HG03135 (cell line): ENCODE data around the gene RPS6KA6.

ENCODE experiments used
- ATAC-seq: cut with Tn5 transposase; IDR thresholded peaks from one replicate; pipeline ENCODE4 v1.9.1; 2021; ENCODE audit warnings: mild to moderate bottlenecking, moderate library complexity; ENCODE audit not compliant: unreplicated experiment

RPS6KA6 gene

GRCh38 chrX:84187533-84188319 is at the start of gene RPS6KA6:
Gene RPS6KA6 (minus strand): TSS chrX:84188199. CDS start chrX:84187899, 300 bp downstream.
- ATAC-seq, result peak; percentile 53

- ATAC-seq, result no peak
These were observed 36.7 kb upstream of the RPS6KA6 start for GRCh38 chrX:84224741-84225140.

- no peak for ATAC-seq
These were observed 35.3 kb upstream of the RPS6KA6 start for GRCh38 chrX:84223261-84223660.

GRCh38 chrX:84221181-84221580 is 33.2 kb upstream of the RPS6KA6 start:
- no peak for ATAC-seq

- ATAC-seq, result no peak
These were observed 31.6 kb upstream of the RPS6KA6 start for GRCh38 chrX:84219551-84219950.

GRCh38 chrX:84218726-84219125 is 30.7 kb upstream of the RPS6KA6 start:
- ATAC-seq, result no peak

GRCh38 chrX:84216881-84217280 is 28.9 kb upstream of the RPS6KA6 start:
- ATAC-seq, result no peak

GRCh38 chrX:84216406-84216805 is 28.4 kb upstream of the RPS6KA6 start:
- ATAC-seq, result no peak

GRCh38 chrX:84205276-84205675 is 17.3 kb upstream of the RPS6KA6 start:
- no peak for ATAC-seq

- ATAC-seq, result no peak
These were observed 11.7 kb upstream of the RPS6KA6 start for GRCh38 chrX:84199688-84200087.

GRCh38 chrX:84197550-84197949 is 9.6 kb upstream of the RPS6KA6 start:
- ATAC-seq, result no peak

GRCh38 chrX:84192006-84192405 is 4.0 kb upstream of the RPS6KA6 start:
- no peak for ATAC-seq

GRCh38 chrX:84189125-84189524 is 1.1 kb upstream of the RPS6KA6 start:
- no peak for ATAC-seq

GRCh38 chrX:84188320-84188834 is 378 bp upstream of the RPS6KA6 start:
- ATAC-seq, result peak; percentile 57

GRCh38 chrX:84186603-84187532 is 1.1 kb downstream of the RPS6KA6 start:
- ATAC-seq, result peak; percentile 37

GRCh38 chrX:84182516-84182915 is 5.5 kb downstream of the RPS6KA6 start:
- no peak for ATAC-seq

- ATAC-seq, result no peak
These were observed 12.0 kb downstream of the RPS6KA6 start for GRCh38 chrX:84175958-84176357.

- ATAC-seq, result no peak
These were observed 12.7 kb downstream of the RPS6KA6 start for GRCh38 chrX:84175274-84175673.

GRCh38 chrX:84174348-84174747 is 13.7 kb downstream of the RPS6KA6 start:
- ATAC-seq, result no peak

- no peak for ATAC-seq
These were observed 17.1 kb downstream of the RPS6KA6 start for GRCh38 chrX:84170931-84171330.

- ATAC-seq, result no peak
These were observed 19.4 kb downstream of the RPS6KA6 start for GRCh38 chrX:84168574-84168973.

- no peak for ATAC-seq
These were observed 19.9 kb downstream of the RPS6KA6 start for GRCh38 chrX:84168095-84168494.
